ENCODE measurements around the gene RPS6KC1. TPM values are rescaled to one million over a fixed set of nuclear protein-coding genes. Genes with fewer than 3 reads are reported as not detected.
"Not testable (repeated sequence)": the region's sequence is repeated elsewhere in the genome, so short reads cannot be mapped to it uniquely, and the experiment has no call there.

The RPS6KC1 gene
- total and polyA plus RNA-seq, 2 donors (not counting 1 experiment from before 2014, with no cell fraction given): 2.4 to 19.0 TPM

DNA sequence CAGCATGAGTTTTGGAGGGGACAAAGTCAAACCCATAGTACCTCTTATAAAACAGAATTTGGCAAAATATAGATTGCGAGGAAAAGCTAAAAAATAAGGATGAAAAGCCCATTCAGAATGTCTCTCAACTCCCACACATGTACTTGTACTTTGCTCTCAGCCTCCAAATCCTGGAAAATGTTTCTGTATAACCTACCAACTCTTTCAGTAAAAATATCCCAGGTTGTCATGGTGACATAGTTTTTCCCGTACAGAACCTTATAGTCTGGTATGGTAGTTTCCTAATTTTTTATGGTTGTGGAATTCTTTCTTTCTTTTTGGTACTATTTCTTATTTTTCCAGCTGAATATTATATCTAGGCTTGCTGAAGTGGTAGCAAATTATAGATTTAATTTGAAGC is 15.5 kb upstream of the RPS6KC1 start:
- TF ChIP-seq, protein P1, sequence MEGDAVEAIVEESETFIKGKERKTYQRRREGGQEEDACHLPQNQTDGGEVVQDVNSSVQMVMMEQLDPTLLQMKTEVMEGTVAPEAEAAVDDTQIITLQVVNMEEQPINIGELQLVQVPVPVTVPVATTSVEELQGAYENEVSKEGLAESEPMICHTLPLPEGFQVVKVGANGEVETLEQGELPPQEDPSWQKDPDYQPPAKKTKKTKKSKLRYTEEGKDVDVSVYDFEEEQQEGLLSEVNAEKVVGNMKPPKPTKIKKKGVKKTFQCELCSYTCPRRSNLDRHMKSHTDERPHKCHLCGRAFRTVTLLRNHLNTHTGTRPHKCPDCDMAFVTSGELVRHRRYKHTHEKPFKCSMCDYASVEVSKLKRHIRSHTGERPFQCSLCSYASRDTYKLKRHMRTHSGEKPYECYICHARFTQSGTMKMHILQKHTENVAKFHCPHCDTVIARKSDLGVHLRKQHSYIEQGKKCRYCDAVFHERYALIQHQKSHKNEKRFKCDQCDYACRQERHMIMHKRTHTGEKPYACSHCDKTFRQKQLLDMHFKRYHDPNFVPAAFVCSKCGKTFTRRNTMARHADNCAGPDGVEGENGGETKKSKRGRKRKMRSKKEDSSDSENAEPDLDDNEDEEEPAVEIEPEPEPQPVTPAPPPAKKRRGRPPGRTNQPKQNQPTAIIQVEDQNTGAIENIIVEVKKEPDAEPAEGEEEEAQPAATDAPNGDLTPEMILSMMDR (IDR thresholded peaks at IDR 0.05): no peak
- no peak for TF ChIP-seq EZH2 (IDR thresholded peaks at IDR 0.05; ENCODE audit: borderline replicate concordance, insufficient read depth, low read depth, low read length, poor library complexity, severe bottlenecking)
- no peaks in the 10 kb centered on the region for H3K4me1 Mint-ChIP-seq
- no peaks in the 10 kb centered on the region for H3K36me3 ChIP-seq (replicated peaks in 1 of 2; ENCODE audit: control extremely low read depth in 1 of 2, control insufficient read depth in 1 of 2, extremely low read depth in 1 of 2, insufficient read depth in 2 of 2, low read length in 1 of 2)
- H3K9me3 ChIP-seq (ENCODE audit: control extremely low read depth in 1 of 3, control insufficient read depth in 2 of 3, insufficient read depth in 1 of 3, low read length in 2 of 3): peaks cover 0 to 3% (median 0%) of the 10 kb centered on the region in 3 donors
- H3K27ac ChIP-seq (ENCODE audit: low read length in 2 of 2): no peak overlapping the region
- no peaks in the 10 kb centered on the region for H4K20me1 ChIP-seq (ENCODE audit: control insufficient read depth, insufficient read depth, low read length, poor library complexity, severe bottlenecking)
- H3K4me2 ChIP-seq (replicated peaks; ENCODE audit: low read depth, low read length, poor library complexity, severe bottlenecking): no peak overlapping the region
- no peak overlapping the region for H3K4me3 ChIP-seq (ENCODE audit: control extremely low read depth in 1 of 5, extremely low read depth in 1 of 5, insufficient read depth in 1 of 5, low read depth in 2 of 5, low read length in 4 of 5)
- DNase-seq (no peak), ATAC-seq (ENCODE audit: low read depth) (no peak)
- H3K79me2 ChIP-seq (ENCODE audit: control insufficient read depth, insufficient read depth, low read length): no peaks in the 10 kb centered on the region
- no peaks in the 10 kb centered on the region for H3K9me3 Mint-ChIP-seq (ENCODE audit: insufficient read depth)
- ChIA-PET CTCF (no interaction called here), POLR2A (no interaction called here)
- intact Hi-C loops (cut with micrococcal nuclease): no loop called here
- no peak overlapping the region for H3K27ac Mint-ChIP-seq
- H3K4me1 ChIP-seq (ENCODE audit: control insufficient read depth in 2 of 2, insufficient read depth in 2 of 2, low read length in 2 of 2): no peaks in the 10 kb centered on the region
- H3K4me3 Mint-ChIP-seq: no peak overlapping the region
- H3K9ac ChIP-seq (ENCODE audit: low read length): no peak overlapping the region
- H3K27me3 ChIP-seq (replicated peaks in 1 of 4; ENCODE audit: control extremely low read depth in 1 of 4, control insufficient read depth in 3 of 4, insufficient read depth in 4 of 4, low read length in 3 of 4): peaks cover 0 to 14% (median 2%) of the 10 kb centered on the region in 4 experiments
- no CpG with 5 or more reads among the region's 2 CpGs for WGBS (ENCODE audit: insufficient coverage)
- no peak overlapping the region for H2AFZ ChIP-seq (ENCODE audit: insufficient read depth, low read depth, low read length, poor library complexity, severe bottlenecking)
- peaks cover 43% of the 10 kb centered on the region for H3K27me3 Mint-ChIP-seq

DNA sequence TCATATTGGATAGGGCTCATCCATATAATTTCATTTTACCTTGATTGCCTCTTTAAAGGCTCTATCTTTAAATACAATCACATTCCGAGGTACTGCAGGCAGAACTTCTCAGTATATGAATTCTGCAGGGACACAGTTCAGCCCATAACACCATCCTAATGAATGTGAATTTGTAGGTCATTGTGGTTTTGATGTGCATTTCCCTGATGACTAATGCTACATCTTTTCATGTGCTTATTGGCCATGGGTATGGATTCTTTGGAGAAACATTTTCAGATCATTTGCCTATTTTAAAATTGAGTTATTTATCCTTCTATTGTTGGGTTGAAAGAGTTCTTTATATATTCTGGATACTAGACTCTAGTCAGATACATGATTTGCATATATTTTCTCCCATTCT is 9.6 kb upstream of the RPS6KC1 start:
- H4K20me1 ChIP-seq (ENCODE audit: control insufficient read depth, insufficient read depth, low read length, poor library complexity, severe bottlenecking): no peaks in the 10 kb centered on the region
- no peak overlapping the region for H2AFZ ChIP-seq (ENCODE audit: insufficient read depth, low read depth, low read length, poor library complexity, severe bottlenecking)
- H3K9ac ChIP-seq (ENCODE audit: low read length): no peak overlapping the region
- H3K4me2 ChIP-seq (replicated peaks; ENCODE audit: low read depth, low read length, poor library complexity, severe bottlenecking): no peak overlapping the region
- POLR2A ChIA-PET: no interaction called here
- TF ChIP-seq, protein P1 (IDR thresholded peaks at IDR 0.05): no peak
- TF ChIP-seq EZH2 (IDR thresholded peaks at IDR 0.05; ENCODE audit: borderline replicate concordance, insufficient read depth, low read depth, low read length, poor library complexity, severe bottlenecking): no peak
- no peaks in the 10 kb centered on the region for H3K4me1 Mint-ChIP-seq
- intact Hi-C loops (cut with micrococcal nuclease): no loop called here
- no peak for ATAC-seq (ENCODE audit: low read depth)
- CTCF ChIA-PET: interaction anchor here (0.6 kb wide), 2 partner anchors 30 to 51 kb away, joined by 3 read pairs; no protein-coding TSS in a partner anchor
- H3K4me1 ChIP-seq (ENCODE audit: control insufficient read depth in 2 of 2, insufficient read depth in 2 of 2, low read length in 2 of 2): no peaks in the 10 kb centered on the region
- DNase-seq: no peak
- H3K27me3 Mint-ChIP-seq: peaks cover 25% of the 10 kb centered on the region
- H3K27me3 ChIP-seq (replicated peaks in 1 of 4; ENCODE audit: control extremely low read depth in 1 of 4, control insufficient read depth in 3 of 4, insufficient read depth in 4 of 4, low read length in 3 of 4): peaks cover 0 to 8% (median 2%) of the 10 kb centered on the region in 4 experiments
- no peak overlapping the region for H3K4me3 ChIP-seq (ENCODE audit: control extremely low read depth in 1 of 5, extremely low read depth in 1 of 5, insufficient read depth in 1 of 5, low read depth in 2 of 5, low read length in 4 of 5)
- no CpG with 5 or more reads among the region's 1 CpG for WGBS (ENCODE audit: insufficient coverage)
- no peaks in the 10 kb centered on the region for H3K9me3 Mint-ChIP-seq (ENCODE audit: insufficient read depth)
- peaks cover 0 to 1% (median 0%) of the 10 kb centered on the region in 3 donors for H3K9me3 ChIP-seq (ENCODE audit: control extremely low read depth in 1 of 3, control insufficient read depth in 2 of 3, insufficient read depth in 1 of 3, low read length in 2 of 3)
- no peaks in the 10 kb centered on the region for H3K36me3 ChIP-seq (replicated peaks in 1 of 2; ENCODE audit: control extremely low read depth in 1 of 2, control insufficient read depth in 1 of 2, extremely low read depth in 1 of 2, insufficient read depth in 2 of 2, low read length in 1 of 2)
- no peak overlapping the region for H3K27ac Mint-ChIP-seq
- no peaks in the 10 kb centered on the region for H3K79me2 ChIP-seq (ENCODE audit: control insufficient read depth, insufficient read depth, low read length)
- no peak overlapping the region for H3K27ac ChIP-seq (ENCODE audit: low read length in 2 of 2)
- H3K4me3 Mint-ChIP-seq: no peak overlapping the region

DNA sequence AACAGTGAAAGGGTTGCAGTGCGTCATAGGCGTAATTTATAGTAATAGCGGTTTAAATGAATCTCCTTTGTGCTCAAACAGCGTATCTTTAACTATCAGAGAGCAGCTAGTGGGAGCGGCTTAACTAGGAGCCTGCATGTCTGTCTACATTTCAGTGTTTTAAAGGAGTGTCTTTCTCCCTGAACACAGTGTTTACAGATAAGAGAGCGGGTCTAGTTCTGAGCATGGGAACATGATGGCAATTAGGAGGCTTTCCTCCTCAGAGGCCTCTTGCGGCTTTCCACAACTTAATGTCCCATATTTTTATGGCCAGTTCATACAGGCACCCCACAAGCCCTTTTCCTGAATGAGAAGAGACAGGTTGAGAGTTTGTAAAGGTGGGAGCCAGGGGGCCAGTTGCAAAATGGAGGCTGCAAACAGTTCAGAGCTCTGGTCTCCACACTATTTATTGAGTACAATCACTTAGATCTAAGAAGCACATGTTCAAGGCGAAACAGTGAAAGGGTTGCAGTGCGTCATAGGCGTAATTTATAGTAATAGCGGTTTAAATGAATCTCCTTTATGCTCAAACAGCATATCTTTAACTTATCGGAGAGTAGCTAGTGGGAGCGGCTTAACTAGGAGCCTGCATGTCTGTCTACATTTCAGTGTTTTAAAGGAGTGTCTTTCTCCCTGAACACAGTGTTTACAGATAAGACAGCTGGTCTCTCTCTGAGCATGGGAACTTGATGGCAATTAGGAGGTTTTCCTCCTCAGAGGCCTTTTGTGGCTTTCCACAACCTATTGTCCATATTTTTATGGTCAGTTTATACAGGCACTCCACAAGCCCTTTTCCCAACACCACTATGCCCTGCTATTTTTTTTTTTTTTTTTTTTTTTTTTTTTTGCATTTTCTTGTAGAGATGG is 5.5 kb upstream of the RPS6KC1 start:
- POLR2A ChIA-PET; CTCF ChIA-PET; H3K9ac ChIP-seq (ENCODE audit: low read length): not testable (repeated sequence)

More for the DNA sequence above, 5.5 kb upstream of the RPS6KC1 start:
- 100% methylated on average over 2 of the region's 13 CpGs for WGBS (ENCODE audit: insufficient coverage)
- H3K4me3 ChIP-seq (ENCODE audit: control extremely low read depth in 1 of 5, extremely low read depth in 1 of 5, insufficient read depth in 1 of 5, low read depth in 2 of 5, low read length in 4 of 5); H3K36me3 ChIP-seq (replicated peaks in 1 of 2; ENCODE audit: control extremely low read depth in 1 of 2, control insufficient read depth in 1 of 2, extremely low read depth in 1 of 2, insufficient read depth in 2 of 2, low read length in 1 of 2); DNase-seq; H3K4me1 Mint-ChIP-seq; intact Hi-C loops (cut with micrococcal nuclease); ATAC-seq (ENCODE audit: low read depth); H3K27ac ChIP-seq (ENCODE audit: low read length in 2 of 2); H3K27me3 ChIP-seq (replicated peaks in 1 of 4; ENCODE audit: control extremely low read depth in 1 of 4, control insufficient read depth in 3 of 4, insufficient read depth in 4 of 4, low read length in 3 of 4); H2AFZ ChIP-seq (ENCODE audit: insufficient read depth, low read depth, low read length, poor library complexity, severe bottlenecking); H3K9me3 ChIP-seq (ENCODE audit: control extremely low read depth in 1 of 3, control insufficient read depth in 2 of 3, insufficient read depth in 1 of 3, low read length in 2 of 3); H3K4me2 ChIP-seq (replicated peaks; ENCODE audit: low read depth, low read length, poor library complexity, severe bottlenecking); H3K4me3 Mint-ChIP-seq; H4K20me1 ChIP-seq (ENCODE audit: control insufficient read depth, insufficient read depth, low read length, poor library complexity, severe bottlenecking); H3K9me3 Mint-ChIP-seq (ENCODE audit: insufficient read depth); H3K4me1 ChIP-seq (ENCODE audit: control insufficient read depth in 2 of 2, insufficient read depth in 2 of 2, low read length in 2 of 2); H3K79me2 ChIP-seq (ENCODE audit: control insufficient read depth, insufficient read depth, low read length); H3K27ac Mint-ChIP-seq: not testable (repeated sequence)
- H3K27me3 Mint-ChIP-seq: peaks cover 27% of the 10 kb centered on the region
